Measurements from ENCODE around the gene ZNF526.

Gene ZNF526

GRCh38 chr19:42197375-42197817, 22.7 kb upstream of the ZNF526 start:
- DNase-seq (ENCODE audit: low read depth) = no peak

- DNase-seq (ENCODE audit: low read depth) = peak; percentile 58
These were observed 21.3 kb upstream of the ZNF526 start for GRCh38 chr19:42198676-42199439.

DNA sequence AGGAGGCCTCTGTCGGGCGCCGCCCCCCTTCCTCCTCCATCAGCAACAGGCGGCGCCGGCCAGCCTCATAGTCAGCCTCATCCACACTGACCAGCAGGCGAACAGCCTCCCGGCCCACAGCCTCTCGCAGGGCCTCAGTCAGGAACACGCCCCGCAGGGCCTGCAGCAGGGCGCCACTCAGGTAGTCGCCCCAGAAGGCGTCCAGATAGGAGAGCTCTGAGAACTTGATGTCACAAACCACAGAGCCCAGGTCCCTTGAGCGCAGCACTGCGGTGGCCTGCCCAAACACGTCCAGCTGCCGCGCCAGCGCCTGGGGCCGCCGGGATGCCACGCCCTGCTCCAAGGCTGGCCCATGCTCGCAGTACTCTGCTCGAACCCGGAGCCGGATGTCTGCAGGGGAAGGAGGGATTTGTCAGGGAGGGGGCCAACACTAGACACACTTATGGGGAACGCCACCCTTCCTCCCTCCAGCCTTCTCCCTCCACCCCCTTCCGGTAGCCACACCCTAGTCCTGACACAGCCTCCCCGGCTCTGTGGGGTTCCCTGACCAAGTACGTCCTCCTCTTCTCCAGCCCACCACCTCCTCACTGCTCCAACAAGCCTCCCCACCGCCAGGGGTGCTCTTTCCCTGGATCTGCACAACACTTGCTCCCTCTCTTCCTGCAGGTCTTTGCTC, 20.5 kb upstream of the ZNF526 start:
- no peak for DNase-seq (ENCODE audit: low read depth)

DNA sequence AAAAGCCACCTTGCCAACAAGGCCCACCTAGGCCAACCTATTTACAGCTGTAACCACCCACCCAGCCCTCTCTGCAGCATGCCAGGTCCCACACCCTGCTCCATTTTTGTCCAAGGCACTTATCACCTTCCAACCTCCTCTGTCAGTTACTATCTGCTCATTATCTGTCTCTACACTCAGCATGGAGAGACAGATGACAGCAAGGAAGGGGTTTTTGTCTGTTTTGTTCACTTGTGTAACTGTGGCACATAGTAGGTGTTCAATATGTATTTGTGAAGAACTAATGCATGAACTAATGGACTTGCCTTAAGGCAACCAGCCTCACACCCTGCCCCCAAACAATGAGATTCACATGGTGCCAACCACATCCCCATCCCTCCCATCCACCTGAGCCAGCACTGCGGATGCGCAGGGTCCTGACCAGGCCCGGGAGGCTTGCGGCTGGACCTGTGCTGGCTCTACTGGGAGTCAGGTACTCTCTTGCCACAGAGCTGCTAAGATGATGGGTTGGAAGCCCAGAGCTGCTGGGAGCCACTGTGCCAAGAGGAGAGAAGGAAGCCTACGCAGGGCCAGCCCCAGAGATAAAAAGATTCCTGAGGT, 19.9 kb upstream of the ZNF526 start:
- DNase-seq (ENCODE audit: low read depth) = no peak

- peak; percentile 20 for DNase-seq (ENCODE audit: low read depth)
These were observed 18.4 kb upstream of the ZNF526 start for GRCh38 chr19:42201489-42202289.

DNA sequence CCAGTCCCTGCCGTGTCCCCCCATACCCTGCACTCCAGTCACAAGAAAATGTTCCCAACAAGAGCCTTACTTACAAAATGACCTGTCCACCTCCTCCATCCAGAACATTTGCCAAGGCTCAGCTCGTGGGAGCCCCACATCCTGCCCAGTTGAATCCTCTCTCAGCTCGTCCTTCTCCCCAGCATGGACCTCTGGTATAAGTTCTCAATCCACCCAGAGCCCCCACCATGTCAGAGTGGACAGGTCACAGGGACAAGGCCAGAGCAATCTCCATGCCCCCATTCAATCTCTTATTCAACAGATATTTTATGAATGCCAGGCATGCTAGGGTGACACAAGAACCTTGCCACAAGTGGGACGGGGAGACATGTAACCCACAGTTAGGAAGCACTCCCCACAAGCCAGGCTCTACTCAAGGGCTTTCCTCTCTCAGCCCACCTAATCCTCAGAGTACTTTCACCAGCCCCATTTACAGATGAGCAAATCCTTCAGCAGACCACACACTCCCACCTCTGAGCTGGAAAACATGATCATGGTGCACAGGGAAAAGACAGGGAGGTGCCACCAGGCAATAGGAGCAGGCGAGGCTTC, 17.7 kb upstream of the ZNF526 start:
- DNase-seq (ENCODE audit: low read depth) = no peak

- DNase-seq (ENCODE audit: low read depth) = no peak
These were observed 16.4 kb upstream of the ZNF526 start for GRCh38 chr19:42203700-42204099.

GRCh38 chr19:42204664-42205063, 15.4 kb upstream of the ZNF526 start:
- DNase-seq (ENCODE audit: low read depth) = no peak

DNA sequence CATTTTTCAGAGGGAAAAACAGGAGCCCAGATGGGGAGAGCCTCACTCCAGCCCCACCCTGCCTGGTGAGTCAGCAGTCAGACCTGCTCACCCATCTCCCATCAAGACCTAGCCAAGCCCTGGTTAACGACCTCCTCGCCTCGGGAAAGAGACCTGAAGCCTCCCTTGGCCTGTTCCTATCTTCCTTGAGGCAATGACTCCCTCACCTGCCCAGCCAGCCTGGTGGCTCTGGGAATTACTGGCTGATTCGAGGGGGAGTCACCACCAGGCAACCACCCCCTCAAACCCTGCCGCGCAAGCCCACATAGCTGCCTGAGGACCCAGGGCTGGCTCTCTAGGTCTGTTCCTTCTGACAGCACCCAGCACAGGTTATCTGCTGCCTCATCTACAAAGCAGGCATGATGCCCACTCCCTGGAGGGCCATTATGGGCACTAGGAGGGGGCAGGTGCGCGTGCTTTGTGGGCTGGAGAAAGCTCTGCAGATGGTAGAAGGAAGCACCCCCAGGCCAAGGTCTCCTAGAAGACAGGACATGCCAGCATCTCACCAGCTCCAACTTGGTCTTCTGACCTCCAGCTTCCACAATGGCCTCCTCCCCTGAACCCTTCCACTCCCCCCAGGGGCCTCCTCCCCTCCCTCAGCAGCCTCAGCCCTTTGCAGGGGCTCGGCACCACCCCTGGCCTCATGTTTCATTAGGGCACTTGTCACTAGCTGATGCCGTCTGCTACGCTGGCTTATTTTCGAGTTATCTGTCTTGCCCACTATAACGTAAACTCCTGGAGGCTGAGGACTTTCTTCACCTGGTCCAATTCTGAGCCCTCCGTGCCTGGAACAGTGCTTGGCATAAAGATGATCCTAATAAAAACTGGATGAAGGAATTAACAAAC, 13.0 kb upstream of the ZNF526 start:
- DNase-seq (ENCODE audit: low read depth) = no peak

GRCh38 chr19:42207767-42208271, 12.3 kb upstream of the ZNF526 start:
- DNase-seq (ENCODE audit: low read depth) = no peak

- DNase-seq (ENCODE audit: low read depth) = no peak
These were observed 11.5 kb upstream of the ZNF526 start for GRCh38 chr19:42208612-42209011.

- no peak for DNase-seq (ENCODE audit: low read depth)
These were observed 7.2 kb upstream of the ZNF526 start for GRCh38 chr19:42212886-42213285.

GRCh38 chr19:42214810-42215485, 5.2 kb upstream of the ZNF526 start:
- DNase-seq (ENCODE audit: low read depth) = no peak

- no peak for DNase-seq (ENCODE audit: low read depth)
These were observed 3.2 kb upstream of the ZNF526 start for GRCh38 chr19:42216653-42217519.

DNA sequence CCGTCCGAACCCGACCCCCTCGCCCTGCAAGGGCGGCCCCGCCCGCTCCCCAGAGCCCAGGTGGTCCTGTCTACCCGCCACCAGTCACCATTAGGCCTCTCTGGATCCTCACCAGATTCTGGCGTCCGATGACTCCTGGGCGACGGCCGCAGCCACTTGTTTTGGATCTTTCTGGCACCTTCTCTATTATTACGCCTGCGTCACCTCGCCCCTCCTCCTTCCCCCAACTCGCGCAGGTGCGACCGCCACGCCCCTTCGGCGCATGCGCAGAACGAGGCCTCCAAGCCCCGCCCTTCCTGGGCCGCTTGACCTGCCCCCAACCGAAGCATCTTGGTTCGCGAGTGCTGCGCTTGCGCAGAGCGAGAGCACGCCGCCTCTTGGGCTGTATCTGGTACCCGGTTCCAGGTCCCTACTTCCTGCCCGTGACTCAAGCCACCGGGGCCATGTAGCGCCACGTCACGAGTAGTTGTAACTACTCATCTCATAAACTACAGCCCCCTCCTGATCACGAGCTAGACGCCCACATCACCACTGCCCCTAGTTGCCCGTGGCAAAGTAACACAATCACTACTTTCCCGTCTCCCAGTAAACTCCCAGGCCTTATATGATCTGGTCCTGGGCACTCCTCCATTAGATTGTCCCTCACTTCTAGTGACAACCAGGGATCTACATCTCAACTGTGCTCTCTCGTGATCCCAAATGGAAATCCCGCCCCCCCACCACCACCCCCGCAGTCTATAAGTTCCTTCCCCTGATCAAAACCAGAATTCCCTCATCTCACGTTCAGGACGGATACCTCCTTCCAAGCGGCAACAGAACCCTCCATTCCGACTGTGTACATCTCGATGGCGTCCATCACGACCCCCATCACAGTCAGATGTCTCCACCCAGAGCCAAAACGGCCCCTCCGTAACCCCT, 2.3 kb upstream of the ZNF526 start, which contains the start of gene DEDD2:
Gene DEDD2, minus strand, starts transcription at position 158 of the 918 bp plus-strand sequence. CDS start 670 bp downstream, outside the sequence.
- peak; percentile 100 for DNase-seq (ENCODE audit: low read depth)

DNA sequence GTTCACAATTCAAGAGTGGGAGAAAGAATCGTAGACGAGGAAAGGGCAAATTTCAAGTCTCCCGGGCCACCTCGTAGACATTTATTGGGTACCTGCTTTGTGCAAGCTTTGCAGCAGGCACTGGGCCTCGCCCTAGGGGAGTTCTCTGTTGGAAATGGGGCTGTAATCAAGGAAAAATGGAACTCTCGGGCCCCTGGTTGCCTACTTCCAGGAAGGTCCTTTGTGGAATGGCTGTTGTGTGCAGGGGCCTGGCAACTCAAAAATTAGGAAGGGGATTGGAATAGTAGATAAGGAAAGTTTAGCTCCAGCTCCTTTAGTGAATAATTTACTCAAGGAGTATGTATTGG, 612 bp downstream of the ZNF526 start:
- DNase-seq (ENCODE audit: low read depth) = no peak

DNA sequence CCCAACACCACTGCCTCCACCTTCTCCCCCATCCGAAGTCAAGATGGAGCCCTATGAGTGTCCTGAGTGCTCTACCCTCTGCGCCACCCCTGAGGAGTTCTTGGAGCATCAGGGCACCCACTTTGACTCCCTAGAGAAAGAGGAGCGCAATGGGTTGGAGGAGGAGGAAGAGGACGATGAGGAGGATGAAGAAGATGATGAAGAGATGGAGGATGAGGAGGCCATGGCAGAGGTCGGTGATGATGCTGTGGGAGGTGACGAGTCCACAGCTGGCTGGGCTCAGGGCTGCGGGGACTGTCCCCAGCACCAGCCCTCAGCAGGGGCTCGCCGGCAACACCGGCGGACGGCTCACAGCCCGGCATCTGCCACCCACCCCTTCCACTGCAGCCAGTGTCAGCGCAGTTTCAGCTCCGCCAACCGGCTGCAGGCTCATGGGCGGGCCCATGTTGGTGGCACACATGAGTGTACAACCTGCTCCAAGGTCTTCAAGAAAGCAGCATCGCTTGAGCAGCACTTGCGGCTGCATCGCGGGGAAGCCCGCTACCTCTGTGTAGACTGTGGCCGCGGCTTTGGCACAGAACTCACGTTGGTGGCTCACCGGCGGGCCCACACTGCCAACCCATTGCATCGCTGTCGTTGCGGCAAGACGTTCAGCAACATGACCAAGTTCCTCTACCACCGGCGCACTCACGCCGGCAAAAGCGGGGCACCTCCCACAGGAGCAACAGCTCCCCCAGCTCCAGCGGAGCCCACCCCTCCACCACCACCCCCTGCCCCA, 5.0 kb downstream of the ZNF526 start:
- no peak for DNase-seq (ENCODE audit: low read depth)
